GM23338 (cell line): Measurements from ENCODE around the gene RCE1.

ENCODE experiments used
- CREB1 ChIP-seq: fragments of 250-450 bp; sonication (Bioruptor Pico); IDR thresholded peaks from 2 replicates; pipeline ENCODE4 v1.5.0; 2020; ENCODE audit warnings: low read depth, mild to moderate bottlenecking, moderate library complexity
- CTCF ChIP-seq, 2 experiments: fragments of 200-600 bp in 1 of 2; sonication (generic) in 1 of 2; conservative IDR thresholded peaks; 2 replicates each; pipeline versions ENCODE4 v1.5.1 to v1.6.1; 2016 to 2017; ENCODE audit warnings: antibody characterized with exemption in 2 of 2, low read depth in 2 of 2, mild to moderate bottlenecking in 2 of 2, moderate library complexity in 1 of 2
- ETS1 ChIP-seq: IDR thresholded peaks from 2 replicates; pipeline ENCODE4 v1.6.1; 2016; ENCODE audit warnings: antibody characterized with exemption
- EZH2 ChIP-seq: fragments of 200-600 bp; sonication (generic); IDR thresholded peaks from one replicate; pipeline ENCODE4 v1.8.0; 2017; ENCODE audit warnings: antibody characterized with exemption, mild to moderate bottlenecking, low read depth; ENCODE audit not compliant: unreplicated experiment
- EZH2phosphoT487 ChIP-seq: fragments of 200-600 bp; sonication (generic); IDR thresholded peaks from one replicate; pipeline ENCODE4 v1.8.1; 2018; ENCODE audit warnings: antibody characterized with exemption; ENCODE audit not compliant: unreplicated experiment
- JUNB ChIP-seq: IDR thresholded peaks from one replicate; pipeline ENCODE4 v1.6.1; 2016; ENCODE audit warnings: antibody characterized with exemption; ENCODE audit not compliant: unreplicated experiment
- POLR2AphosphoS5 ChIP-seq: IDR thresholded peaks from 2 replicates; pipeline ENCODE4 v1.6.1; 2016; ENCODE audit warnings: antibody characterized with exemption, low read depth
- REST ChIP-seq: IDR thresholded peaks from one replicate; pipeline ENCODE4 v1.6.1; 2018; ENCODE audit warnings: antibody characterized with exemption; ENCODE audit not compliant: unreplicated experiment
- STAT1 ChIP-seq: IDR thresholded peaks from one replicate; pipeline ENCODE4 v1.6.1; 2016; ENCODE audit warnings: antibody characterized with exemption; ENCODE audit not compliant: unreplicated experiment
- ZNF114 ChIP-seq: fragments of 250-450 bp; sonication (Bioruptor Pico); IDR thresholded peaks from 2 replicates; pipeline ENCODE4 v1.5.0; 2020; ENCODE audit warnings: mild to moderate bottlenecking, moderate library complexity
- ZNF331 ChIP-seq: fragments of 250-450 bp; sonication (Bioruptor Pico); IDR thresholded peaks from 2 replicates; pipeline ENCODE4 v1.5.0; 2020; ENCODE audit warnings: low read depth, mild to moderate bottlenecking, moderate library complexity
- ZNF462 ChIP-seq: fragments of 250-450 bp; sonication (Bioruptor Pico); IDR thresholded peaks from 2 replicates; pipeline ENCODE4 v1.5.0; 2020; ENCODE audit warnings: mild to moderate bottlenecking, moderate library complexity

GRCh38 chr11:66842896-66843775 lies at the start of gene RCE1:
- TF ChIP-seq CTCF (conservative IDR thresholded peaks at IDR 0.05; ENCODE audit: low read depth in 2 of 2) (no peak), EZH2 (no peak), POLR2AphosphoS5 (peak; percentile 87), ZNF114 (CRISPR knock-in tag) (no peak), ZNF331 (CRISPR knock-in tag) (no peak), CREB1 (CRISPR knock-in tag) (peak; percentile 99), EZH2phosphoT487 (no peak), STAT1 (no peak), REST (no peak), JUNB (no peak), ETS1 (peak; percentile 24; the same call in 1 of the 2 replicates), ZNF462 (CRISPR knock-in tag) (no peak)
